Measurements from ENCODE around the gene RNU1-2.

GRCh38 chr1:16905868-16906702, 10.3 kb downstream of the RNU1-2 start:
- TF ChIP-seq CTCF (IDR thresholded peaks at IDR 0.05; ENCODE audit: insufficient read depth, low read depth, low read length) = no peak
- no peak for TF ChIP-seq EZH2 (IDR thresholded peaks at IDR 0.05; ENCODE audit: insufficient read depth, low read length)

Measured in astrocyte (in vitro differentiated cells and primary cell).